Stimulated activated naive CD8-positive, alpha-beta T cell treated with anti-CD3 and anti-CD28 coated beads, Interleukin-15, amount 100 ng/mL, for 72 hours (primary cell): Measurements from ENCODE around the gene TP53AIP1.

Source experiments
- ATAC-seq: fragments of 150-1000 bp; cut with Tn5 transposase; 2 replicates; pipeline ENCODE4 v1.10.0; 2021; ENCODE audit warnings: mild to moderate bottlenecking, moderate library complexity
- DNase-seq, 2 donors: peaks; one replicate each; pipeline ENCODE4 v3.0.0; 2021 to 2022
- H3K27ac Mint-ChIP-seq, 2 donors: one replicate each; pipeline ENCODE4 v1.8.0; 2022; ENCODE audit warnings: mild to moderate bottlenecking in 2 of 2, mixed read lengths in 2 of 2, moderate library complexity in 2 of 2
- H3K27me3 Mint-ChIP-seq: one replicate; pipeline ENCODE4 v1.8.0; 2022; ENCODE audit warnings: mixed read lengths
- H3K4me1 Mint-ChIP-seq: one replicate; pipeline ENCODE4 v1.8.0; 2022; ENCODE audit warnings: mild to moderate bottlenecking, mixed read lengths
- H3K4me3 Mint-ChIP-seq, 2 donors: one replicate each; pipeline ENCODE4 v1.8.0; 2022; ENCODE audit warnings: mild to moderate bottlenecking in 2 of 2, mixed read lengths in 2 of 2, moderate library complexity in 1 of 2
- H3K9me3 Mint-ChIP-seq, 2 donors: one replicate each; pipeline ENCODE4 v1.8.0; 2022; ENCODE audit warnings: mixed read lengths in 2 of 2

The TP53AIP1 gene

GRCh38 chr11:128934926-128935325 is 7.7 kb downstream of the TP53AIP1 start:
- no peak for ATAC-seq
- H3K27me3 Mint-ChIP-seq, result no peaks in the 10 kb centered on the region
- H3K27ac Mint-ChIP-seq, result no peak overlapping the region
- DNase-seq, result no peak
- H3K4me1 Mint-ChIP-seq, result no peaks in the 10 kb centered on the region
- H3K9me3 Mint-ChIP-seq, result no peaks in the 10 kb centered on the region
- no peak overlapping the region for H3K4me3 Mint-ChIP-seq

- Mint-ChIP-seq H3K4me1 (peaks cover 5% of the 10 kb centered on the region), H3K4me3 (no peak overlapping the region), H3K9me3 (no peaks in the 10 kb centered on the region), H3K27me3 (no peaks in the 10 kb centered on the region), H3K27ac (no peak overlapping the region)
- ATAC-seq (no peak), DNase-seq (no peak)
These were observed 8.3 kb downstream of the TP53AIP1 start for GRCh38 chr11:128934351-128934750.

GRCh38 chr11:128933481-128934178 is 9.0 kb downstream of the TP53AIP1 start:
- Mint-ChIP-seq H3K27me3 (no peaks in the 10 kb centered on the region), H3K4me3 (no peak overlapping the region), H3K9me3 (no peaks in the 10 kb centered on the region), H3K4me1 (peaks cover 12% of the 10 kb centered on the region), H3K27ac (no peak overlapping the region)
- ATAC-seq, result no peak
- no peak for DNase-seq

- Mint-ChIP-seq H3K4me3 (no peak overlapping the region), H3K4me1 (peaks cover 22% of the 10 kb centered on the region), H3K27me3 (no peaks in the 10 kb centered on the region), H3K27ac (no peak overlapping the region), H3K9me3 (no peaks in the 10 kb centered on the region)
- DNase-seq (no peak), ATAC-seq (no peak)
These were observed 11.0 kb downstream of the TP53AIP1 start for GRCh38 chr11:128931668-128932067.

- Mint-ChIP-seq H3K4me1 (peaks cover 22% of the 10 kb centered on the region), H3K27me3 (no peaks in the 10 kb centered on the region), H3K27ac (no peak overlapping the region), H3K9me3 (no peaks in the 10 kb centered on the region), H3K4me3 (no peak overlapping the region)
- ATAC-seq (no peak), DNase-seq (no peak)
These were observed 11.6 kb downstream of the TP53AIP1 start for GRCh38 chr11:128931066-128931465.

- H3K27ac Mint-ChIP-seq, result no peak overlapping the region
- no peak overlapping the region for H3K4me3 Mint-ChIP-seq
- peaks cover 22% of the 10 kb centered on the region for H3K4me1 Mint-ChIP-seq
- DNase-seq (no peak), ATAC-seq (no peak)
- no peaks in the 10 kb centered on the region for H3K9me3 Mint-ChIP-seq
- H3K27me3 Mint-ChIP-seq, result no peaks in the 10 kb centered on the region
These were observed 12.7 kb downstream of the TP53AIP1 start for GRCh38 chr11:128929991-128930390.

GRCh38 chr11:128929468-128929867 is 13.2 kb downstream of the TP53AIP1 start:
- ATAC-seq, result peak; percentile 16
- Mint-ChIP-seq H3K4me1 (peaks cover 22% of the 10 kb centered on the region), H3K9me3 (no peaks in the 10 kb centered on the region), H3K27me3 (no peaks in the 10 kb centered on the region), H3K4me3 (peak overlapping the region in 1 of 2 donors; percentile 27), H3K27ac (peak overlapping the region; percentile 10 to 41)
- DNase-seq, result no peak

GRCh38 chr11:128928400-128928799 is 14.3 kb downstream of the TP53AIP1 start:
- no peak overlapping the region for H3K4me3 Mint-ChIP-seq
- H3K27ac Mint-ChIP-seq, result no peak overlapping the region
- peak; percentile 44 for ATAC-seq
- H3K27me3 Mint-ChIP-seq, result no peaks in the 10 kb centered on the region
- peaks cover 22% of the 10 kb centered on the region for H3K4me1 Mint-ChIP-seq
- no peak for DNase-seq
- no peaks in the 10 kb centered on the region for H3K9me3 Mint-ChIP-seq

GRCh38 chr11:128927683-128928336 is 14.9 kb downstream of the TP53AIP1 start:
- ATAC-seq (no peak), DNase-seq (no peak)
- H3K27me3 Mint-ChIP-seq, result no peaks in the 10 kb centered on the region
- H3K9me3 Mint-ChIP-seq, result no peaks in the 10 kb centered on the region
- H3K4me3 Mint-ChIP-seq, result no peak overlapping the region
- peaks cover 22% of the 10 kb centered on the region for H3K4me1 Mint-ChIP-seq
- no peak overlapping the region for H3K27ac Mint-ChIP-seq

GRCh38 chr11:128927108-128927461 is 15.6 kb downstream of the TP53AIP1 start:
- Mint-ChIP-seq H3K27me3 (no peaks in the 10 kb centered on the region), H3K9me3 (no peaks in the 10 kb centered on the region), H3K27ac (no peak overlapping the region), H3K4me1 (peaks cover 22% of the 10 kb centered on the region), H3K4me3 (no peak overlapping the region)
- ATAC-seq (no peak), DNase-seq (no peak)

GRCh38 chr11:128926437-128927107 is 16.1 kb downstream of the TP53AIP1 start:
- ATAC-seq (no peak), DNase-seq (no peak)
- no peak overlapping the region for H3K27ac Mint-ChIP-seq
- no peaks in the 10 kb centered on the region for H3K9me3 Mint-ChIP-seq
- H3K27me3 Mint-ChIP-seq, result no peaks in the 10 kb centered on the region
- no peak overlapping the region for H3K4me3 Mint-ChIP-seq
- H3K4me1 Mint-ChIP-seq, result peaks cover 27% of the 10 kb centered on the region

- peaks cover 4% of the 10 kb centered on the region for H3K27me3 Mint-ChIP-seq
- peaks cover 27% of the 10 kb centered on the region for H3K4me1 Mint-ChIP-seq
- no peak overlapping the region for H3K4me3 Mint-ChIP-seq
- H3K9me3 Mint-ChIP-seq, result no peaks in the 10 kb centered on the region
- ATAC-seq, result no peak
- H3K27ac Mint-ChIP-seq, result no peak overlapping the region
- DNase-seq, result no peak
These were observed 16.7 kb downstream of the TP53AIP1 start for GRCh38 chr11:128926000-128926399.

- DNase-seq, result no peak
- Mint-ChIP-seq H3K9me3 (no peaks in the 10 kb centered on the region), H3K4me1 (peaks cover 27% of the 10 kb centered on the region), H3K27me3 (peaks cover 12% of the 10 kb centered on the region), H3K4me3 (no peak overlapping the region), H3K27ac (no peak overlapping the region)
- no peak for ATAC-seq
These were observed 17.4 kb downstream of the TP53AIP1 start for GRCh38 chr11:128925250-128925600.

- peaks cover 29% of the 10 kb centered on the region for H3K4me1 Mint-ChIP-seq
- peaks cover 14% of the 10 kb centered on the region for H3K27me3 Mint-ChIP-seq
- DNase-seq (no peak), ATAC-seq (no peak)
- H3K9me3 Mint-ChIP-seq, result no peaks in the 10 kb centered on the region
- H3K4me3 Mint-ChIP-seq, result no peak overlapping the region
- no peak overlapping the region for H3K27ac Mint-ChIP-seq
These were observed 18.0 kb downstream of the TP53AIP1 start for GRCh38 chr11:128924510-128925249.

GRCh38 chr11:128924104-128924503 is 18.6 kb downstream of the TP53AIP1 start:
- ATAC-seq, result no peak
- Mint-ChIP-seq H3K27ac (no peak overlapping the region), H3K9me3 (no peaks in the 10 kb centered on the region), H3K4me3 (no peak overlapping the region), H3K4me1 (peaks cover 29% of the 10 kb centered on the region), H3K27me3 (peaks cover 14% of the 10 kb centered on the region)
- no peak for DNase-seq

- Mint-ChIP-seq H3K4me1 (peaks cover 30% of the 10 kb centered on the region), H3K9me3 (no peaks in the 10 kb centered on the region), H3K27me3 (peaks cover 22% of the 10 kb centered on the region), H3K4me3 (no peak overlapping the region), H3K27ac (no peak overlapping the region)
- DNase-seq (no peak), ATAC-seq (peak; percentile 31)
These were observed 20.9 kb downstream of the TP53AIP1 start for GRCh38 chr11:128921793-128922192.
